Suprapubic skin (tissue), 4 donors: ENCODE data around the gene SLC37A2. TPM values are rescaled to one million over a fixed set of nuclear protein-coding genes. Genes with fewer than 3 reads are reported as not detected.

Source experiments
- DNase-seq, 2 donors: peaks; one replicate each; pipeline ENCODE4 v3.0.0-alpha.2; 2019; ENCODE audit warnings: low spot score in 2 of 2
- H3K27ac ChIP-seq: fragments of 200-600 bp; sonication (generic); one replicate; pipeline ENCODE4 v1.5.1; 2019
- H3K27me3 ChIP-seq: fragments of 200-600 bp; sonication (generic); one replicate; pipeline ENCODE4 v1.5.1; 2019
- H3K36me3 ChIP-seq: fragments of 200-600 bp; sonication (generic); one replicate; pipeline ENCODE4 v1.5.1; 2019
- H3K4me1 ChIP-seq: fragments of 200-600 bp; sonication (generic); one replicate; pipeline ENCODE4 v1.5.1; 2019
- H3K4me3 ChIP-seq: fragments of 200-600 bp; sonication (generic); one replicate; pipeline ENCODE4 v1.5.1; 2019; ENCODE audit warnings: mild to moderate bottlenecking
- H3K9me3 ChIP-seq: fragments of 200-600 bp; sonication (generic); one replicate; pipeline ENCODE4 v1.5.1; 2019
- CTCF ChIP-seq, 2 donors: fragments of 200-600 bp in 1 of 2; fragments of 450-650 bp in 1 of 2; sonication (generic) in 1 of 2; IDR thresholded peaks; one replicate each; pipeline ENCODE4 v1.5.1; 2016 to 2019; ENCODE audit warnings: antibody characterized with exemption in 2 of 2, mild to moderate bottlenecking in 1 of 2, moderate library complexity in 1 of 2
- EP300 ChIP-seq: sonication (generic); formaldehyde crosslinking; IDR thresholded peaks from one replicate; pipeline ENCODE4 v1.6.1; 2017; ENCODE audit warnings: antibody characterized with exemption
- POLR2A ChIP-seq, 2 donors: fragments of 450-650 bp; IDR thresholded peaks; one replicate each; pipeline ENCODE4 v1.6.1; 2017; ENCODE audit warnings: antibody characterized with exemption in 2 of 2, mild to moderate bottlenecking in 2 of 2, moderate library complexity in 2 of 2
- POLR2AphosphoS5 ChIP-seq, 3 donors: sonication (generic); formaldehyde crosslinking; IDR thresholded peaks; one replicate each; pipeline ENCODE4 v1.6.1; 2017; ENCODE audit warnings: antibody characterized with exemption in 3 of 3
- WGBS: methylation state at CpG from one replicate; pipeline ENCODE4 v1.1.5; 2018; 5-methylcytosine and 5-hydroxymethylcytosine counted together
- total RNA-seq, 4 donors: library from RNA; depleted of rRNA; stranded (reverse); fragments of >200 nt; gene quantifications; one replicate each; pipeline ENCODE4 v1.1.0, GENCODE V29; 2016

Gene SLC37A2
- total RNA-seq, 4 donors from 2014 or later, result 67.3 to 189 (median 119) TPM

- Histone ChIP-seq H3K27me3 (peaks cover 2% of the 10 kb centered on the region), H3K36me3 (no peaks in the 10 kb centered on the region), H3K4me1 (peaks cover 41% of the 10 kb centered on the region), H3K27ac (no peak overlapping the region), H3K9me3 (no peaks in the 10 kb centered on the region), H3K4me3 (no peak overlapping the region)
- DNase-seq, result no peak
- no peak for TF ChIP-seq CTCF (IDR thresholded peaks at IDR 0.05)
- 86% methylated on average over 10 of the region's 11 CpGs for WGBS
Observed at GRCh38 chr11:125074511-125075241, 11.6 kb downstream of the SLC37A2 start.

GRCh38 chr11:125075242-125075625 is 12.1 kb downstream of the SLC37A2 start:
- 89% methylated on average over 7 of the region's 7 CpGs for WGBS
- H3K27me3 ChIP-seq, result no peaks in the 10 kb centered on the region
- no peak for DNase-seq
- no peaks in the 10 kb centered on the region for H3K9me3 ChIP-seq
- peaks cover 36% of the 10 kb centered on the region for H3K4me1 ChIP-seq
- TF ChIP-seq CTCF (IDR thresholded peaks at IDR 0.05), result no peak
- no peak for TF ChIP-seq POLR2A (IDR thresholded peaks at IDR 0.05)
- TF ChIP-seq EP300, result no peak
- no peak for TF ChIP-seq POLR2AphosphoS5 (IDR thresholded peaks at IDR 0.05)
- no peak overlapping the region for H3K27ac ChIP-seq
- no peak overlapping the region for H3K4me3 ChIP-seq
- no peaks in the 10 kb centered on the region for H3K36me3 ChIP-seq

DNA sequence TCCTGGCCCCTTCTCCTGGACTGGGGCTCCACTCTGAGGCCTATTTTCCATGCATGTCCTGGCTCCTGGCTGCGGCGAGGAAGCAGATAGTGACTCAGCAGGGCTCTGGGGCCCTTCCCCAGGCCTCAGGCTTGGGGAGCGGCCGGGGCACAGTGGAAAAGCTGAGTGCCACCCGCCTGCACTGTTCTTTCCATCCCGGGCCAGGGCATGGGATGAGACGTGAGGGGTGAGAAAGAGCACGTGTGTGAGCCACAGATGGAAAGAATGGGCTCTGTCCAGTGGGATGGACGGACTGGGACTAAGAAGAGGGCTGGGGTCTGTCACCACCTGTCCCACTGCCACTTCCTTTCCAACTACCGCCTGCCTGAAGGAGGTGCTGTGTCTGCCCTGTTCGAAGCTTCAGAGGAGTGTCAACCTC is 12.8 kb downstream of the SLC37A2 start:
- Histone ChIP-seq H3K27me3 (no peaks in the 10 kb centered on the region), H3K36me3 (no peaks in the 10 kb centered on the region), H3K9me3 (no peaks in the 10 kb centered on the region), H3K4me1 (peaks cover 30% of the 10 kb centered on the region), H3K27ac (no peak overlapping the region), H3K4me3 (no peak overlapping the region)
- WGBS, result 47% methylated on average over 9 of the region's 11 CpGs
- peak in 1 of 2 donors; percentile 70 for DNase-seq
- TF ChIP-seq CTCF (IDR thresholded peaks at IDR 0.05) (no peak), POLR2A (IDR thresholded peaks at IDR 0.05) (no peak), POLR2AphosphoS5 (IDR thresholded peaks at IDR 0.05) (no peak), EP300 (no peak)

- Histone ChIP-seq H3K27me3 (peaks cover 3% of the 10 kb centered on the region), H3K9me3 (no peaks in the 10 kb centered on the region), H3K4me3 (no peak overlapping the region), H3K4me1 (peaks cover 24% of the 10 kb centered on the region), H3K36me3 (no peaks in the 10 kb centered on the region), H3K27ac (no peak overlapping the region)
- no peak for TF ChIP-seq POLR2AphosphoS5 (IDR thresholded peaks at IDR 0.05)
- no peak for TF ChIP-seq EP300
- no peak for TF ChIP-seq CTCF (IDR thresholded peaks at IDR 0.05)
- no peak for TF ChIP-seq POLR2A (IDR thresholded peaks at IDR 0.05)
- 75% methylated on average over 11 of the region's 14 CpGs for WGBS
- DNase-seq, result no peak
Observed at GRCh38 chr11:125076378-125076945, 13.4 kb downstream of the SLC37A2 start.

DNA sequence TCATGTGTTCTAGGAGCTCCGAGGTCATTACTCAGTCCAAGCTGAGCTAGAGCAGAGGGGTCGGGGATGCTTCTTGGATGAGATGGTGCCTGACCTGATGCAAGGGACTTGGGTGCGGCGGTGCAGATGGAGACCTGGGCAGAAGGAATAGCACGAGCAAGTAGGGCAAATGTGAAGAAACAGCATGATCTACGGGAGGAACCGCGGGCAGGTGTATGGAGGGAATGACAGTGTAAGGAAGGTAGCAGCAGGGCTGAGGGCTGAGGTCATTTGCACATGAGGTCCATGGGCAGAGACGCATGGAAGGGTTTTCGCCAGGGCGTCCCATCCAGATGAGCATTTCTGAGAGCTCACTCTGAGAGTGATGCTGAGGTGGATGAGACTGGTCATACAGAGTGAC is 14.9 kb downstream of the SLC37A2 start:
- no peak for DNase-seq
- H3K36me3 ChIP-seq, result no peaks in the 10 kb centered on the region
- peaks cover 28% of the 10 kb centered on the region for H3K4me1 ChIP-seq
- H3K9me3 ChIP-seq, result no peaks in the 10 kb centered on the region
- no peak overlapping the region for H3K27ac ChIP-seq
- 94% methylated on average over 11 of the region's 11 CpGs for WGBS
- peaks cover 3% of the 10 kb centered on the region for H3K27me3 ChIP-seq
- no peak overlapping the region for H3K4me3 ChIP-seq
- no peak for TF ChIP-seq POLR2AphosphoS5 (IDR thresholded peaks at IDR 0.05)
- no peak for TF ChIP-seq EP300
- no peak for TF ChIP-seq CTCF (IDR thresholded peaks at IDR 0.05)
- no peak for TF ChIP-seq POLR2A (IDR thresholded peaks at IDR 0.05)
